ENCODE measurements around the gene MID2. TPM values are rescaled to one million over a fixed set of nuclear protein-coding genes. Genes with fewer than 3 reads are reported as not detected.
"Not testable (repeated sequence)": the region's sequence is repeated elsewhere in the genome, so short reads cannot be mapped to it uniquely, and the experiment has no call there.

The MID2 gene
- total RNA-seq, 6 experiments from 2014 or later: 8.4 to 11.3 (median 10.6) TPM

- no peaks in the 10 kb centered on the region for H3K9me3 Mint-ChIP-seq
- no peak for DNase-seq
- TF ChIP-seq CTCF (IDR thresholded peaks at IDR 0.05): no peak
- H3K27ac Mint-ChIP-seq: no peak overlapping the region
- no peaks in the 10 kb centered on the region for H3K36me3 Mint-ChIP-seq (ENCODE audit: low read depth)
- no peaks in the 10 kb centered on the region for H3K4me1 Mint-ChIP-seq (ENCODE audit: low read depth)
- peaks cover 3% of the 10 kb centered on the region for H3K27me3 Mint-ChIP-seq (ENCODE audit: insufficient read depth)
- H3K4me3 Mint-ChIP-seq: no peak overlapping the region
Measured at GRCh38 chrX:107804427-107804826, 21.2 kb upstream of the MID2 start.

DNA sequence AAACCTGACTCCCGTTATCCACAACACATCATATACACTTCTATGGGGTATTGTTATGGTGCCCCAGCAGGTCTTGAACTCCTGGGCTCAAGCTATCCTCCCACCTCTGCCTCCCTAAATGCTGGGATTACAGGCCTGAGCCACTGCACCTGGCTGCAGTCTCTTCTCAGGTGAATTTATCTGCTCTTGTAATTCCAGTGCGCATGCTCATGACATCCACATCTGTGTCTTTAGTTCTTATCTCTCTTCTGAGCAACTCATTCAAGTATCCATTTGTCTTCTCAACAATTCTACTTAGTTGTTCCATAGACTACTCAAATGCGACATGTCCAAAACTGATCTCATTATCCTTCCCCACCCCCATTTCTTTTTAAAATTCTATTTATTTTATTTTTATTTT, 20.5 kb upstream of the MID2 start:
- peaks cover 3% of the 10 kb centered on the region for H3K27me3 Mint-ChIP-seq (ENCODE audit: insufficient read depth)
- H3K4me3 Mint-ChIP-seq: no peak overlapping the region

DNA sequence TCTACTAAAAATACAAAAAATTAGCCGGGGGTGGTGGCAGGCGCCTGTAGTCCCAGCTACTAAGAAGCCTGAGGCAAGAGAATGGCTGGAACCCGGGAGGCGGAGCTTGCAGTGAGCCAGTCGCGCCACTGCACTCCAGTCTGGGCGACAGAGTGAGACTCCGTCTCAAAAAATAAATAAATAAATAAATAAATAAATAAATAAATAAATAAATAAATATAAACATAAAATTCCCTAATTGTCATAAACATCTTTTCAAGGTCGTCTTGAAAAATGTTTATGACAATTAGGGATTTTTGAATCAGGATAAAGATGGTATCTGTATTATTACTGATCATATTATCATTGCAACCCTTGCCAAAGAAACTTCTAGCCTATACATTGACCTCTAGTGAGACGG, 15.6 kb upstream of the MID2 start:
- not testable (repeated sequence) for H3K27ac Mint-ChIP-seq; H3K4me1 Mint-ChIP-seq (ENCODE audit: low read depth); H3K9me3 Mint-ChIP-seq; H3K4me3 Mint-ChIP-seq; H3K27me3 Mint-ChIP-seq (ENCODE audit: insufficient read depth); H3K36me3 Mint-ChIP-seq (ENCODE audit: low read depth); DNase-seq

More for the DNA sequence above, 20.5 kb upstream of the MID2 start:
- Mint-ChIP-seq H3K36me3 (ENCODE audit: low read depth) (no peaks in the 10 kb centered on the region), H3K27ac (no peak overlapping the region), H3K9me3 (no peaks in the 10 kb centered on the region), H3K4me1 (ENCODE audit: low read depth) (no peaks in the 10 kb centered on the region)
- DNase-seq: no peak
- no peak for TF ChIP-seq CTCF (IDR thresholded peaks at IDR 0.05)

DNA sequence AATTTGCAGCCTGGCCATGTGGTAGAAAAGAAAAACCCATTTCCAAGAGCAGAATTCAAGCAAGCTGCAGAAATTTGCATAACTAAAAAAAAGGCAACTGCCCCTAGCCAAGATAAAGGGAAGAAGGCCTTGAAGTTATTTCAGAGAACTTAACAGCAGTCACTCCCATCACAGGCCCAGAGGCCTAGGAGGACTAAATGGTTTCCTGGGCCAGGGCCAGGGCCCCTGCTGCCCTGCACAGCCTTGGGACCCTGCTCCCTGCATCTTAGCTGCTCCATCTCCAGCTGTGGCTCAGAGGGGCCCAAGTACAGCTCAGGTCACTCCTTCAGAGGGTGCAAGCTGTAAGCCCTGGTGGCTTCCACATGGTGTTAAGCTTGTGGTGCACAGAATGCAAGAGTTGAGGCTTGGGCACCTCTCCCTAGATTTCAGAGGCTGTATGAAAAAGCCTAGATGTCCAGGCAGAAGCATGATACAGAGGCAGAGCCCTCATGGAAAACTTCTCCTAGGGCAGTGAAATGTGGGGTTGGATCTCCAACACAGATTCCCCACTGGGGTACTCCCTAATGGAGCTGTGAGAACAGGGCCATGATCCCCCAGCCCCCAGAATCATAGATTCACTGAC, 6.7 kb upstream of the MID2 start:
- H3K27me3 Mint-ChIP-seq (ENCODE audit: insufficient read depth): peaks cover 2% of the 10 kb centered on the region
- TF ChIP-seq CTCF (IDR thresholded peaks at IDR 0.05): no peak
- no peak overlapping the region for H3K4me3 Mint-ChIP-seq
- H3K36me3 Mint-ChIP-seq (ENCODE audit: low read depth): no peaks in the 10 kb centered on the region
- DNase-seq: no peak
- no peak overlapping the region for H3K27ac Mint-ChIP-seq
- H3K9me3 Mint-ChIP-seq: peaks cover 13% of the 10 kb centered on the region
- peaks cover 17% of the 10 kb centered on the region for H3K4me1 Mint-ChIP-seq (ENCODE audit: low read depth)

- no peaks in the 10 kb centered on the region; the same call in 1 of the 2 replicates for H3K27me3 Mint-ChIP-seq (ENCODE audit: insufficient read depth)
Measured at GRCh38 chrX:107823042-107823441, 2.6 kb upstream of the MID2 start.

More at GRCh38 chrX:107823042-107823441, 2.6 kb upstream of the MID2 start:
- Mint-ChIP-seq H3K27ac (no peak overlapping the region), H3K4me1 (ENCODE audit: low read depth) (peaks cover 40% of the 10 kb centered on the region), H3K9me3 (peaks cover 13% of the 10 kb centered on the region), H3K4me3 (no peak overlapping the region), H3K36me3 (ENCODE audit: low read depth) (no peaks in the 10 kb centered on the region)
- TF ChIP-seq CTCF (IDR thresholded peaks at IDR 0.05): no peak
- DNase-seq: no peak

All from HFFc6 (cell line).